ENCODE measurements around the gene PAM. TPM values are rescaled to one million over a fixed set of nuclear protein-coding genes. Genes with fewer than 3 reads are reported as not detected.

PAM gene
- total RNA-seq (10 to 100 TPM in 1 of 2 experiments, 1 to 10 TPM in 1; 9.7 to 10.1 TPM), polyA plus RNA-seq (10 to 100 TPM in 1 of 3 donors, 1 to 10 TPM in 2; 8.0 to 15.9 (median 8.1) TPM), total RNA-seq (5.1 to 70.1 (median 15.5) reads per million in 6 experiments)

GRCh38 chr5:102754767-102755431 is at the start of gene PAM:
Gene PAM (plus strand): TSS chr5:102755305. CDS start chr5:102866196, 110,891 bp downstream.
- Mint-ChIP-seq H3K36me3 (no peaks in the 10 kb centered on the region), H3K27me3 (peaks cover 5 to 20% (median 11%) of the 10 kb centered on the region in 5 donors), H3K27ac (peak within 1 kb of the TSS; percentile 64 to 96 (median 92)), H3K9me3 (no peaks in the 10 kb centered on the region), H3K4me3 (peak within 1 kb of the TSS; percentile 87 to 97 (median 94)), H3K4me1 (peaks cover 20 to 37% (median 32%) of the 10 kb centered on the region in 4 donors)
- DNase-seq = peak; percentile 30 to 75 (median 58)
- POLR2A ChIA-PET = interaction anchor here (3.1 kb wide), 1 partner anchor 365 kb away, joined by 8 read pairs; the partner anchor contains the start of genes GIN1 and PPIP5K2
- peak; percentile 74 to 91 for ATAC-seq

GRCh38 chr5:102711525-102712385 is 43.4 kb upstream of the PAM start:
- POLR2A ChIA-PET = no interaction called here
- Mint-ChIP-seq H3K4me3 (no peak overlapping the region), H3K27me3 (peaks cover 6 to 10% (median 9%) of the 10 kb centered on the region in 5 donors), H3K9me3 (peaks cover 0 to 13% (median 3%) of the 10 kb centered on the region in 9 donors), H3K27ac (no peak overlapping the region), H3K36me3 (no peaks in the 10 kb centered on the region), H3K4me1 (peaks cover 0 to 5% (median 1%) of the 10 kb centered on the region in 4 donors)
- ATAC-seq = no peak
- DNase-seq = no peak

- ATAC-seq = no peak
- DNase-seq = no peak
- POLR2A ChIA-PET = no interaction called here
- Mint-ChIP-seq H3K27ac (no peak overlapping the region), H3K4me1 (peaks cover 0 to 5% (median 1%) of the 10 kb centered on the region in 4 donors), H3K27me3 (peaks cover 6 to 11% (median 9%) of the 10 kb centered on the region in 5 donors), H3K36me3 (no peaks in the 10 kb centered on the region), H3K4me3 (no peak overlapping the region), H3K9me3 (peaks cover 0 to 13% (median 3%) of the 10 kb centered on the region in 9 donors)
Observed at GRCh38 chr5:102713278-102713677, 41.8 kb upstream of the PAM start.

- no peak for DNase-seq
- Mint-ChIP-seq H3K27me3 (peaks cover 6 to 11% (median 9%) of the 10 kb centered on the region in 5 donors), H3K9me3 (peaks cover 0 to 11% (median 3%) of the 10 kb centered on the region in 9 donors), H3K36me3 (no peaks in the 10 kb centered on the region), H3K27ac (no peak overlapping the region), H3K4me1 (peaks cover 0 to 5% (median 1%) of the 10 kb centered on the region in 4 donors), H3K4me3 (no peak overlapping the region)
- POLR2A ChIA-PET = no interaction called here
- ATAC-seq = no peak
Observed at GRCh38 chr5:102713682-102714231, 41.3 kb upstream of the PAM start.

- H3K9me3 Mint-ChIP-seq = peaks cover 0 to 3% (median 0%) of the 10 kb centered on the region in 9 donors
- DNase-seq (no peak), ATAC-seq (no peak)
- no peak overlapping the region for H3K4me3 Mint-ChIP-seq
- peaks cover 0 to 5% (median 1%) of the 10 kb centered on the region in 4 donors for H3K4me1 Mint-ChIP-seq
- no peak overlapping the region for H3K27ac Mint-ChIP-seq
- H3K36me3 Mint-ChIP-seq = no peaks in the 10 kb centered on the region
- peaks cover 1 to 11% (median 8%) of the 10 kb centered on the region in 5 donors for H3K27me3 Mint-ChIP-seq
- POLR2A ChIA-PET = interaction anchor here (0.6 kb wide), 1 partner anchor 254 kb away, joined by 3 read pairs; no protein-coding TSS in a partner anchor
Observed at GRCh38 chr5:102715082-102715807, 39.9 kb upstream of the PAM start.

GRCh38 chr5:102716017-102716416 is 39.1 kb upstream of the PAM start:
- Mint-ChIP-seq H3K36me3 (no peaks in the 10 kb centered on the region), H3K27ac (no peak overlapping the region), H3K4me1 (peaks cover 0 to 5% (median 1%) of the 10 kb centered on the region in 4 donors), H3K4me3 (no peak overlapping the region), H3K9me3 (peaks cover 0 to 1% (median 0%) of the 10 kb centered on the region in 9 donors), H3K27me3 (peaks cover 0 to 11% (median 7%) of the 10 kb centered on the region in 5 donors)
- POLR2A ChIA-PET = interaction anchor here (0.6 kb wide), 1 partner anchor 253 kb away, joined by 3 read pairs; no protein-coding TSS in a partner anchor
- DNase-seq (no peak), ATAC-seq (no peak)

GRCh38 chr5:102718819-102719218 is 36.3 kb upstream of the PAM start:
- Mint-ChIP-seq H3K9me3 (peaks cover 1 to 20% (median 5%) of the 10 kb centered on the region in 9 donors), H3K27me3 (peaks cover 11 to 32% (median 14%) of the 10 kb centered on the region in 5 donors), H3K4me1 (peaks cover 0 to 1% (median 0%) of the 10 kb centered on the region in 4 donors), H3K4me3 (no peak overlapping the region), H3K36me3 (peaks cover 0 to 14% (median 0%) of the 10 kb centered on the region in 3 donors), H3K27ac (no peak overlapping the region)
- POLR2A ChIA-PET = no interaction called here
- DNase-seq (no peak), ATAC-seq (no peak)

DNA sequence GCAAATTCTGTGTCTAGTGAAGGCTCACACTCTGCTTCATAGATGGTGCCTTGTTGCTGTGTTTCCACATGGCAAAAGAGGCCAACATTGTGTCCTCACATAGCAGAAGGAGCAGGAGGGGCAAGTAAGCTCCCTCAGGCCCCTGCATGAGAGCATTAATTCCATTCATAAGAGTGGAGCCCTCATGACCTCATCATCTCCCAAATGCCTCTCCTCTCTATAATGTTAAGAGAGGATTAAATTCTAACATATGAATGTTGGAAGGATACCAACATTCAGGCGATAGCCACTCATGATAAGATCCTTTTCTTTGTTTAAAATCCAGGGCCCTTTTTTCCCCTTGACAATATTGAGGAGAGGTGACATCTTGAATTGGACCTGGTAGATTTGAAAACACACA is 35.2 kb upstream of the PAM start:
- ATAC-seq = no peak

GRCh38 chr5:102720969-102721368 is 34.1 kb upstream of the PAM start:
- Mint-ChIP-seq H3K27ac (no peak overlapping the region), H3K4me3 (no peak overlapping the region), H3K9me3 (peaks cover 1 to 20% (median 5%) of the 10 kb centered on the region in 9 donors), H3K36me3 (peaks cover 0 to 14% (median 0%) of the 10 kb centered on the region in 3 donors), H3K4me1 (no peaks in the 10 kb centered on the region), H3K27me3 (peaks cover 11 to 30% (median 14%) of the 10 kb centered on the region in 5 donors)
- POLR2A ChIA-PET = no interaction called here
- ATAC-seq (no peak), DNase-seq (no peak)

More for the DNA sequence above, 35.2 kb upstream of the PAM start:
- POLR2A ChIA-PET = no interaction called here
- no peak for DNase-seq
- H3K4me3 Mint-ChIP-seq = no peak overlapping the region
- H3K27me3 Mint-ChIP-seq = peaks cover 11 to 33% (median 14%) of the 10 kb centered on the region in 5 donors
- peaks cover 0 to 14% (median 0%) of the 10 kb centered on the region in 3 donors for H3K36me3 Mint-ChIP-seq
- no peak overlapping the region for H3K27ac Mint-ChIP-seq
- no peaks in the 10 kb centered on the region for H3K4me1 Mint-ChIP-seq
- peaks cover 1 to 20% (median 5%) of the 10 kb centered on the region in 9 donors for H3K9me3 Mint-ChIP-seq

DNA sequence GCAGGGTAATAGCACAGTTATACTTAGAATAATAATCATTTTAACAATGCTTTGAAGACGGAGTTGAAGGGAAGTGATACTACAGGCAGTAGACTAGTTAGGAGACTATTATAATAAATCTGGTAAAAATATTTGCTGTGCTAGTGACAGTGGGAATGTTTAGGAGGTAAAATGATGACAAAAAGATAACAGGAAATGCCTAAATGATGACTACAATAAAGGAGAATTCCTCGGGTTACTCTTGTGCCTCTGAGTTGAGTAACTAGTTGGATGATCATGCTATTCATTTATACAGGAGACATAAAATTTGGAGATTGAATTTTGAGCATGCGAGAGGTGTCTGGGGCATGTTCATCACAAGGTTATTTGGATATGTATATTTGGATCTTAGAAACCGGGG is 32.2 kb upstream of the PAM start:
- peaks cover 1 to 20% (median 5%) of the 10 kb centered on the region in 9 donors for H3K9me3 Mint-ChIP-seq
- DNase-seq (no peak), ATAC-seq (no peak)
- peaks cover 8 to 25% (median 15%) of the 10 kb centered on the region in 5 donors for H3K27me3 Mint-ChIP-seq
- H3K4me3 Mint-ChIP-seq = no peak overlapping the region
- H3K36me3 Mint-ChIP-seq = peaks cover 0 to 14% (median 0%) of the 10 kb centered on the region in 3 donors
- POLR2A ChIA-PET = no interaction called here
- H3K27ac Mint-ChIP-seq = no peak overlapping the region
- no peaks in the 10 kb centered on the region for H3K4me1 Mint-ChIP-seq

DNA sequence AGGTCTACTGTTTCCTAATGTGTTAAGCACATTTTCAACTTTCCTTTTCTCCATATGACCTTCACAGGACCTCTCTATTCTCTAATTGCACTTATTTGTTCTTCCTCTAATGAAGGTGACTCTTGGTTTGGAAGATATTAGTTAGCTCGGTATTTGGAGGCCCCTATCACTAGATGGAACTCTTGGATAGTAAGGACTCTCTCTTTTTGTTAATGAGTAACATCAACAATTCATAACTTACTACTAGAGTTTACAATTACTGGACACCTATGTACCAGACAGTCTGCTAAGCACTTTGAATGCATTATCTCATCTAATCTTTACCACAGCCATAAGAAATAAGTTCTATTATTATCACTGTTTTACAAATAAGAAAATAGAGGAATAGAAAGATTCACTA is 23.4 kb upstream of the PAM start:
- Mint-ChIP-seq H3K36me3 (no peaks in the 10 kb centered on the region), H3K4me3 (no peak overlapping the region), H3K9me3 (peaks cover 0 to 2% (median 0%) of the 10 kb centered on the region in 9 donors), H3K4me1 (no peaks in the 10 kb centered on the region), H3K27me3 (peaks cover 1 to 9% (median 5%) of the 10 kb centered on the region in 5 donors), H3K27ac (no peak overlapping the region)
- no peak for ATAC-seq
- POLR2A ChIA-PET = no interaction called here
- DNase-seq = no peak

GRCh38 chr5:102733534-102733933 is 21.6 kb upstream of the PAM start:
- Mint-ChIP-seq H3K9me3 (no peaks in the 10 kb centered on the region), H3K27me3 (peaks cover 0 to 8% (median 2%) of the 10 kb centered on the region in 5 donors), H3K4me1 (no peaks in the 10 kb centered on the region), H3K27ac (no peak overlapping the region), H3K36me3 (no peaks in the 10 kb centered on the region), H3K4me3 (no peak overlapping the region)
- DNase-seq = no peak
- no peak for ATAC-seq
- POLR2A ChIA-PET = no interaction called here
